SU-DHL-6 (cell line): ENCODE measurements around the gene CHRM5.

ENCODE experiments used
- EZH2phosphoT487 ChIP-seq: fragments of 200-600 bp; sonication (generic), shearing (Covaris generic); conservative IDR thresholded peaks from 2 replicates; pipeline ENCODE4 v1.6.1; 2018; ENCODE audit warnings: mild to moderate bottlenecking, antibody characterized with exemption, low read length, moderate library complexity, mixed read lengths
- TF ChIP-seq, protein P1 (sequence below): fragments of 200-600 bp; sonication (generic); IDR thresholded peaks from one replicate; pipeline ENCODE4 v1.5.1; 2017; ENCODE audit warnings: antibody characterized with exemption, mild to moderate bottlenecking, low read length, moderate library complexity; ENCODE audit not compliant: insufficient read depth, poor library complexity, severe bottlenecking

DNA sequence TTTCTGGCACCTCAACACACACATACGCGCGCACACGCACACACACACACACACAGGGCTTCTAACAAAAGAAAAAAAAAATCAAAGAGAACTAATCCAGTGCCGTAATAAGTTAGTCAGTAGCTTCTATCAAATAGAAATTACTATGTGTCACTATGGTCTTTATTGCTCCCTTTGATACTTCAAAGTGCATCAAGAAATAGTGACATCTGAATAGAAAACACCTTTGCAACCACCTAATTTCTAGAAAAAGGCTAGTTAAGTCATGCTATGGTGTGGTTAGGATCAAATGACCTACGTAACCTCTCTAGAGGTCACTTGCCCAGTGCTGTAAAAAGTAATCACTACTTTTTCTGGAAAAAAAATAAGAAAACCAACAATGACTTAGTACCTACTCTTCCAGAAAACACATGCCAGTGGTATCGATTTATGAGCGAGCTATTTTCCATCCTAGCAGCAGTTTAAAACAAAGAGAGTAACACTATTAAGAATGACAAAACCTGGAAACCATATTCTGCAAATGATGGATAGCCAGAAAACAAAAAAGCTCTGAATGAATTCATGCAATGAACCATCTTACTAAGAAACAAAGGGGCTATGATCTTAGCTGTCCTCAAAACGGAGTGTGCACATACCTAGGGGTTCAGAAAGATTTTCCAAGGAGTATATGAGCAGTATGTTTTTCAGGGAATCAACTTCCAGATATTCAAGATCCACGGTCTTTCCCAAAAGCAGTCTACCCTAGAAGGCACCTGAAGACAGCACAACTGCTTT, 63.9 kb downstream of the CHRM5 start:
- TF ChIP-seq, protein P1, sequence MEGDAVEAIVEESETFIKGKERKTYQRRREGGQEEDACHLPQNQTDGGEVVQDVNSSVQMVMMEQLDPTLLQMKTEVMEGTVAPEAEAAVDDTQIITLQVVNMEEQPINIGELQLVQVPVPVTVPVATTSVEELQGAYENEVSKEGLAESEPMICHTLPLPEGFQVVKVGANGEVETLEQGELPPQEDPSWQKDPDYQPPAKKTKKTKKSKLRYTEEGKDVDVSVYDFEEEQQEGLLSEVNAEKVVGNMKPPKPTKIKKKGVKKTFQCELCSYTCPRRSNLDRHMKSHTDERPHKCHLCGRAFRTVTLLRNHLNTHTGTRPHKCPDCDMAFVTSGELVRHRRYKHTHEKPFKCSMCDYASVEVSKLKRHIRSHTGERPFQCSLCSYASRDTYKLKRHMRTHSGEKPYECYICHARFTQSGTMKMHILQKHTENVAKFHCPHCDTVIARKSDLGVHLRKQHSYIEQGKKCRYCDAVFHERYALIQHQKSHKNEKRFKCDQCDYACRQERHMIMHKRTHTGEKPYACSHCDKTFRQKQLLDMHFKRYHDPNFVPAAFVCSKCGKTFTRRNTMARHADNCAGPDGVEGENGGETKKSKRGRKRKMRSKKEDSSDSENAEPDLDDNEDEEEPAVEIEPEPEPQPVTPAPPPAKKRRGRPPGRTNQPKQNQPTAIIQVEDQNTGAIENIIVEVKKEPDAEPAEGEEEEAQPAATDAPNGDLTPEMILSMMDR = no peak
- TF ChIP-seq EZH2phosphoT487 = no peak
